GM18867 (cell line): ENCODE data around the gene SCN10A.

Experiments
- ATAC-seq: cut with Tn5 transposase; IDR thresholded peaks from one replicate; pipeline ENCODE4 v1.9.1; 2021; ENCODE audit warnings: mild to moderate bottlenecking, moderate library complexity; ENCODE audit not compliant: unreplicated experiment

The SCN10A gene

DNA sequence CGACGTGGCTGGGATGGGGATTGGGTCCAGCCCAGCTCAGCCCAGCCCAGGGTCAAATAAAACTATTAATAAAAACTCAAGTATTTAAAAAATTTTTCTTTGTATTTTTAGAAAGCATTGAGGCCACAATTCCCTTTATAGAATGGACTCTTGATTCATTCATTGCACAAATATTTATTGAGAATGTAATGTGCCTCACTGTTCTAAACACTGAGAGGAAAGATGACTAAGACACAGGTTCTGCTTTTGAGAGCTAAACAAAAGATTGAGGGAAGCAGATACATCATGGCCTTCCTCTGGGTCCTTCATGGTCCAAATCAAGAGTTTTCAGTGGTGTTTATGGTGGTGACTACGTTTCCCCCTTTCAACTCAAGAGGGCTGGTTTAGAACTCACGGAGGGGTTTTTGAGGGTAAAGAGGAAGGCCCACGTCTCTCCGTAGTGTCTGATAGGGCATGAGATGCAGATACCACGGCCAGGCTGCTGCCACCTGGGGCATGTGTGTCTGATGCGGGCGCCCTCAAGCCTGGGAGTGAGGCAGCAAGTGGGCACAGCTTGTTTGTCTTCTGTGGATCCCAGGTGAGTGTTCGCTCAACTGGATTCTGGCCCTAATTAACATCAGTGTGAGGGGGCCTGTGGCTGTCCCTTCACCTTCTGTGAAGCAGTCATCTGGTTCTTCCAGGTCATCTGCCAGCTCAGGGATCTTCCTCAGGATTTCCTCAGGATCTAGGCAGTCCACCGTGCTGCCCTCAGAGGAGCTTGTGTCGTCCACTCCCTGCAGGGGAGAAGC is 93.0 kb downstream of the SCN10A start:
- ATAC-seq, result no peak

DNA sequence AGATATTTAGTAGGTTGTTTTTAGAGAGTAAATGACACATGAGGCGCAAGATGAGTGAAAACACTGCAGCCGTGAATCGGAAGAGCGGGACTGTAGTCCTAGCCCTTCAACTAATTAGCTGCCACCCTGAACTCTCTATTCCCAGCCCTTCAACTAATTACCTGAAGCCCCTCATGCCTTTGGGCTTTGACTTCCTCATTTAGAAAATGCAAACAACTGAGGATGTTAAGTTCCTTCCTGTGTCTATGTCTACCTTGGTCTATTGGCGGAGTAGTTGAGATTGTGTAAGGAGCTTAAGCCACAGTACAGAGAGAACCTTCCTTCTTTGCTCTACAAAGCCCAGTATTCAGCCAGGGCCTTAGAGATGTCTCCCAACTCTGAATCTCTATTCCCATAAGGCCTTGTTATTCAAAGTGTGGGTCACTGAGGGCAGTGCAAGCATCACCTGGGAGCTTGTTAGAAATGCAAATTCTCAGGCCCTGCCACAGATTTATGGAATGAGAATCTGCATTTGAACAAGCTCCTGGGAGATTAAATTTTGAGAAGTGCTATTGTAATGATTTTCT is 94.7 kb downstream of the SCN10A start:
- ATAC-seq, result no peak

DNA sequence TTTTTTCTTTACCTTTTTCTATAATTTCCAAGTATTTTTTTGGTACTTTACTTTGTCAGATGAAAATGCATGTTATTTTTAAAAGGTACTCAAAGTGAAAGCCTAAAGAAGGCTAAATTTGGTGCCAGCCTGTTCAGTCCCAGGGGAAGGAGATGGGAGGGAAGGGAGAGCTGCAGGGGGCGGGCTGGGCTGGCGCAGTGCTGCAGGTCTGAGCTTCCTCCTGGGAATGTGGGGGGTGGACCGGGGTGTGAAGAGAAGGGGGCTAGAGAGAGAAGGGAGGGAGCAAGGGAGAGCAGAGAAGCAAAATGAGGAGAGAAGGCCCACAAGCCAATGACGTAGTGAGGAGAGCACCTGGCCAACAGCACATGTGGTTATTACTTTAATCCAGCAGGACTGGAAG is 95.6 kb downstream of the SCN10A start:
- ATAC-seq, result no peak

DNA sequence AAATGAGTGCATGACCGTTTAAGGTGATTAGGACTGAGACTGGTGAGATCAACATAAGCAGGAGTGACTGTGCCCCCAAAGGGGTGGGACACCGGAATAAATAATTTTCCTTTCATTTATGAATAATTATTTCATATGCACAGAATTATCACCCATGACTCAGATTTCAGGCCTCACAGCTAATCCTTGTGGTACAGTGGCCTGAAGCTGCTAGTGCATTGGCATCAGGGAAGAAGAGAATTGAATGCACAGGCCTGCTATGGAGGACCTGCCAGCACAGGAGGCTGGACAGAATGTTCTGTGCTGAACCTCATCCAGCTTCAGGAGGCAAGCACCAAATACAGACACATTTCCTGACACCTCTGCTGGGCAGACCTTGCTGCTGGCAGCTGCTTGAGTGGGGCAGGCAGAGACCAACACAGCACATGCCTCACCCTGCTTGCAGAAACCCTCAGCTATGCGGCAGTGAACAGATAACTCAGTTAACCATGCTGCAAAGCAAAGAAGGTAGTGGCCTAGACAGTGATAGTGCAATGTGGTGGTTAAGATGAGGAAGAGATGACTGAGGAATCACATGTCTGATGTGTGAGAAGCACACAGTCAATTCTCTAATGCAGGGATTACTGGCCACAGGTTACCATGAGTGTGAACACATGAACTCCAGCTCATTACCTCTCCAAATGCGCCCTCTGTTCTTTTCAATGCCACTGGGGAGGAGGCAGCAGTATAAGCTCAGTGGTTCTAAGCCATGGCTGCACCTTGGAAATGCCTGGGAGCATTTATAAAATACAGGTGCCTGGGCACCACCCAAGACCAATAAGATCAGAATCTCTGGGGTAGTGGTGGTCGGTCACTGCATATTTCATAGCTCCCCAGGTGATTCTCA is 98.4 kb downstream of the SCN10A start:
- no peak for ATAC-seq

DNA sequence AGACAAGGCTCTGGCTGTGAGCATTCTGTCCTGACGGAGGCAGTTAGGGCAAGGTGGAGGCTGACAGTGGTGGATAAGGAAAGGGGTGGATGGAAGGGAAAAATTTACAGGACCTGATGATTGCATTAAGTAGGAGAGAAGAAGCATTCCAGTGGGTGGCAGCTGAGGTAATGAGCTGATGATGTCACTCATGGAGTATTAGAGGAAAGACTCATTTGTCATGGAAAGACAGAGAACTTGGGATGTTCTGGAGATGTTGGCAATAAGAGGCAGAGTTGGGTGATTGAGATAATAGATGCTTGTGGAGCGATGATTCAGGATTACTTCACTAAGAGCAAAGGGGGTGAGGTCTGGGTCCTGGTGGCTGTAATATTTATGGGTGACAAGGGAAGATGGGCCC is 102.9 kb downstream of the SCN10A start:
- no peak for ATAC-seq

DNA sequence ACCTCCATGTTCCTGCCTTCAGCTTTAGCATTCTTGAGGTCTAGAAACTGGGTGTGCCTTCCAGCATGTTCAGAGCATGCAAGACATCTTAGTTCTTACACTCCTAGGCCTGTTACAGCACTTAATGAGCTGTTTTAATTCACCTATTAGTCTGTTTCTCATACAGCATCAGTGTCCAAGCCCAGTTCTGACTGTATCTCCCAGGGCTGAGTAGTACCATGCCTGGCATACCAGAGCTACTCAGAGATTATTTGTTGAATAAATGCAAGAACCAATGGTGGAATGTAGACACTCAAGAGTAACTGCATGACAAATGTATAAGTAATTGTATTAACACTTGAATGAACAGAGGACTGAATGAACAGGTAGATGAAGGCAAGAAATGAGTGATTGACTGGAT is 104.7 kb downstream of the SCN10A start:
- ATAC-seq, result no peak

DNA sequence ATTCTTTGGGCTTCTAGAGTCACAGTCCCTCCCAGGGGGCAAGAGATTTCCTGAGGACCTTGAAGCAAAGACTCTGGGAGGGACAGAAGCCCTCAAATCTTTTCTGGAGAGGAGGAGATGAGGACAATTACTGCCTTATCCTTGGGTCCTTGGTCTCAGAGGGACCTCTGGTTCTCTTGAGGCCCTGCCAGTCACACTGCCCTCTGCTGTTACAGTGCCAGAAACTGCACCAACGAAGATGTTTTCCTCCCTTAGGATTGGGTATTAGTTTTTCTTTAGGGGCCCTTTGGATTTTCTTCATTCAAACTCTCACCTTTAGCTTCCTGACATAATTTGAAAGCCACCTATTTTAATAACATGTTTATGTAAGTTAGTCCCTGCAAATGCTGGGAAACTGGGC is 108.3 kb downstream of the SCN10A start:
- no peak for ATAC-seq

DNA sequence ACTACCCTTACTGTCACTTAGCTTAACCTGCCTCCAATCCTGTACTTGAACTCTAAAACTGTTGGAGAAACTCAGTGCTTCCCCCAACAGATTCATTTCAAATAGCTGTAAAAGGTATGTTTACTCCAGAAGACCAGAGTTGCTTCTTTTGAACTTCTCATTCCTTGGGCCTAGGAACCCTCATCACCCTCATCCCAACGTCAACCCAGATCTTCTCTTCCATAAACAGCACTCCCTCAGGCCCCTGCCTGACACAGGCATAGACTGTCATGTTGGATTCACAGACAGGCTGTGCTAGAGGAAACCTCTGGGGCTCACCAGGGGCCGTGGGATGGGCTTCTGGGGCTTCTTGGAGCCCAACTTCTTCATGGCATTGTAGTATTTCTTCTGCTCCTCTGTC is 109.1 kb downstream of the SCN10A start:
- ATAC-seq, result no peak

DNA sequence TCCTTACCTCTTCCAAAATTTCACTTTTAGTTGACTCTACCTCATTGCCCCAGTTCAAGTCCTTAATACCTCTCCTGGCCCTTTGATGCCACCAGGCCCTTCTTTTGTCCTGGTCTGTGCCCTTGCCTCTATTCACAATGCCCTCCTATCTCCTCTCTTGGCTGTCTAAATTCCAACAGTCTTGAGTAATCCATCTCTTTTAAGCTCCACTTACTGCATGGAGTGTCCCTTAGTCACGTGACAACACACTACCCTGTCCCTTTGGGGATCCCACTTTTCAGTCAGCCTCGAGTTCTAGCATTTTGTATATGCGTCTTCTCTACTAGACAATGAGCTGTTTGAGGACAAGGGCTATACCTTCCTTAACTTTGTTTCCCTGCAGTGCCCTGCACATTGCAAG is 113.8 kb downstream of the SCN10A start:
- no peak for ATAC-seq

DNA sequence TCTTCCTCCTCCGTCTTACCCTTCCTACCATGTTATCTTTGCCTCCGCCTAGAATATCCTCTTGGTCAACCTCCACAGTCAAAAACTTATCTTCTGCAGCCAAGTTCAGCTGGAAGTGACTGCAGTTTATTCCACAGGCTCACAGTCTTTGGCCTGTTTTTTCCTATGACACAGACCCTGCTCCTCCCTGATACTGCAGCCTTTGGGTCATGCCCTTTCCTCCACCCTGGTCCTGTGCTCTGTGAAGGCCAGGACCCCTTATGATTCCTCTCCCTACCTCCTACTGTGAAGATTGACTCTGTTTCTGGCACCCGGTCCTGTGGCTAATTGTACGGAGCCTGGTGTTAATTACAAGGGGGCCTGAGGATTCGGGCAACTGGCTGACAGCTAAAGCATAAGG is 117.3 kb downstream of the SCN10A start:
- ATAC-seq, result no peak

DNA sequence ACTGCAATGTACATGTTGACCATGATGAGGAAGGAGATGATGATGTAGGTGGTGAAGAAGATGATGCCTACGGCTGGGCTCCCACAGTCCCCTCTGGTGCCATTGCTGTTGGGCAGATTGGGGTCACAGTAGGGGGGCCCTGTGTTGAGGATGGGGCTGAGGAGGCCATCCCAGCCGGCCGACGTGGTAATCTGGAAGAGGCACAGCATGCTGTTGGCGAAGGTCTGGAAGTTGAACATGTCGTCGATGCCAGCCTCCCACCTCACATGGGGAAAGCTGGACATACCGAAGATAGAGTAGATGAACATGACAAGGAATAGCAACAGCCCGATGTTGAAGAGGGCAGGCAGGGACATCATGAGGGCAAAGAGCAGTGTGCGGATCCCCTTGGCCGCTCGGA is 118.0 kb downstream of the SCN10A start:
- no peak for ATAC-seq

DNA sequence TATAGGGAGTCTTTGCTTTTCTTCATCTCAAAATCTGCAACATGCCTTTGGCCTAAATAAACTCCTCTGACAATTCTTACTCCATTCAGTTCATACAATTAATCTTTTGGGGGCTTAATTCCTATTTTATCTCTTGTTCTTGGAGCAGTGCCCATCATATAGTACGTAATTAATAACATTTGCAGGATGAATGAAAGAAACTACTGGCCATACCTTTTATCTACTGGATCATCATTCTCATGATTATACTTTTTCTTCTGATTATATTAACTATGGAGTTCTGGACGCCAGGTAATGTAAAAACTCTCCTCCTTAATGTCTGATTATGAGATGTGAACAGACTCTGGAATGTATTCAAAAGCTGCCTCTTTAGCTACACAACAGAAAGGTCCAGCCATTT is 120.0 kb downstream of the SCN10A start:
- no peak for ATAC-seq

DNA sequence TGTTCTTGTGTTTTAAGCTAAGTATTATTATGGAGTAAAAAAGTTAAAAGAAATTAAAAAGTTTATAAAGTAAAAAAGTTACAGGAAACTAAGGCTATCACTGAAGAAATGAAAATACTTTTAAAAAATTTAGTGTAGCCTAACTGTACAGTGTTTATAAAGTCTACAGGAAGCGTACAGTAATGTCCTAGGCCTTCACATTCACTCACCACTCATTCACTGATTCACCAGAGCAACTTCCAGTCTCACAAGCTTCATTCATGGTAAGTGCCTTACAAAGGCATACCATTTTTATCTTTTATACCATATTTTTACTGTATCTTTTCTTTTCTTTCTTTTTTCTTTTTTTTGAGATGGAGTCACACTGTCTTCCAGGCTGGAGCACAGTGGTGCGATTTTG is 125.8 kb downstream of the SCN10A start:
- no peak for ATAC-seq

DNA sequence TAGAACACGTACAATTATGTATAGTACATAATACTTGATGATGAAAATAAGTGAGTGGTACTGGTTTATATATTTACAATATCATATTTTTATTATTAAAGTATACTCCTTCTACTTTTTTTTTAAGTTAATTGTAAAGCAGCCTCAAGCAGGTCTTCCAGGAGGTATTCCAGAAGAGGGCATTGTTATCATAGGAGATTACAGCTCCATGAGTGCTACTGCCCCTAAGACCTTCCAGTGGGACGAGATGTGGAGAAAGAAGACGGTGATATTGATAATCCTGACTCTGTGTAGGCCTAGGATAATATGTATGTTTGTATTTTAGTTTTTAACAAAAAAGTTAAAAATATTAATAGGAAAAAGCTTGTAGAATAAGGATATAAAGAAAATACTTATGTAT is 126.2 kb downstream of the SCN10A start:
- ATAC-seq, result no peak

DNA sequence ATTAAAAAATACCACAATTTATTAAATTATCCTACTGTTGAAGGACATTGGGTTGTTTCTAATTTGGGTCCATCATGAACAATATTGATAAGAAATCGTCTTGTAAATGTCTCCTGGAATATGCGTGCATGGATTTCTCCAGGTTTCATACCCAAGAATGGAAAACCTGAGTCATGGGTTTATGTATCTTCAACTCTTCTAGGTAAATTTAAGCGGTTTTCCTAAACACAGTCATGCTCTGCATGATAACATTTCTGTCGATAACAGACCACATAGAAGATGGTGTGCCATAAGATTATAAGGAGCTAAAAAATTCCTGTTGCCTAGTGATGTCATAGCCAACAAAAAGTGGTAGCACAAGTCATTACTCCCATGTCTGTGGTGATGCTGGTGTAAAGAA is 126.7 kb downstream of the SCN10A start:
- ATAC-seq, result no peak

DNA sequence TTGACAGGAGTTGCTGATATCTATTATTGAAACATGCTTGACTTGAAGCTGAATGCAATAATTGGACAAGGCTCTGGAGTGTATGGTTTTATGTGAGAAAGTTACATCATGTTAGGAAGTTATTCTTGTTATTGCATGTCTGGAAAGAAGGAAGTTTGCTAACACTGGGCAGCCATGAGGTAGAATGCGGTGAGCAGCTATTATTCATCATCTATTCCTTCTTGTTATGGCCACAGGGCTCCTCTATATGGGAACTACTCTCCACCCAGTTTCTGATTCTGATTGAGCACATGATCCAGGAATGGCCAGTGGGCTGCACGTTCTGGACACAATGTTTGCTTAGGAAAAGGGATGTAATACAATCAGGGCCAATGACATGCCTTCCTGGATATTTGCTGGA is 128.7 kb downstream of the SCN10A start:
- no peak for ATAC-seq

DNA sequence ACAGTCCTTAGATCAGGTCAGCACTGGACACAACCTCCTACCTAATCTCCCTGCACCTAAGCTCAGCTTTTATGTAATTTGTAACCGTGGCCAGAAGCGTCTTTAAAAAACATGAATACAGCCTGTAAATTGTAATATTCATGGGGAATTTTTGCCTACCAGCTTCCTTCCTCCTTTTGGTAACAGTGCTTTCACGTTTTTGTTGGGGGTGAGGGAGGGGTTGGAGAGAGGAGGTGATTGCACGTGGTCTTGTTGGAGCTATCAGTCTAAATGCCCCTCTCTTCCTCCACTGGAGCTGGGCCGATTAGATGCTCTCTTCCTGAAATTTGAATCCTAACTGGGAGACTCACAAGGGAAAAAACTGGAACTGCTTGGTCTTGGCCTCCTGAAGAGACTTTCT is 131.5 kb downstream of the SCN10A start:
- no peak for ATAC-seq

DNA sequence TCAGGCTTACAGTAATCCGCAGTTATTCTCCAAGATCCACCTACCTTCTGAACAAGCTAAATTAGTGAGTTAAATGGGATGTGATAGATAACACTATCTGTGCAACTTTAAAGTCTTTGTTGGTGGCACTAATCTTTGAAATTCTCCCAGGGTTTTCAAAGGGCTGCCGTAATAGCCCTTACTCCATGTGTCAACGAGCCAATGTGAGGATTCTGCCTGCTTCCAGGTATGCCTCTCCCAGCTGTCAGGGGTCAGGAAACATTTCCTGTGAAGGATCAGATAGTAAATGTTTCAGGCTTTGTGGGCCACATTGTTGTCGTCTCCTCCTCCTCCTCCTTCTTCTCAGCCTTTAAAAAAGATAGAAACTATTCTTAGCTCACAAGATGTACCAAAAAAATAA is 146.3 kb downstream of the SCN10A start:
- ATAC-seq, result no peak

DNA sequence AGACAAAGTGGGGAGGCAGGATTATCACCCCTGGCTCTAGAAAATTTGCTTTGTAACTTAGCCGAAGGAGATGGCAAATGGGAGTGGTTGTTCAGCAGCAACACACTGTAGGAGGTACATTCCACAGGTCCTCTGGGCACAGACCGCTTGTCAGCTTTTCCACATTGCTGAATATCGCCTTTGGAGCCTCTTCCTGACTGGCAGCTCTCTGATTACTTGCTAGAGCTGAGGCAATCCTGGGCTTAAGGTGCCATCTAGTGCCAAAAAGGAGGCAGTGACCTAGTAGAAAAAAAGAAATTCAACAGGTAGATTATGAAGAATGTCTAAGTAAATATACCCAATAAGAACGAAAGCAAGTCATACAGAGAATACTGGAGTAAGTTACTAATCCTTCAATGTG is 153.5 kb downstream of the SCN10A start:
- no peak for ATAC-seq

DNA sequence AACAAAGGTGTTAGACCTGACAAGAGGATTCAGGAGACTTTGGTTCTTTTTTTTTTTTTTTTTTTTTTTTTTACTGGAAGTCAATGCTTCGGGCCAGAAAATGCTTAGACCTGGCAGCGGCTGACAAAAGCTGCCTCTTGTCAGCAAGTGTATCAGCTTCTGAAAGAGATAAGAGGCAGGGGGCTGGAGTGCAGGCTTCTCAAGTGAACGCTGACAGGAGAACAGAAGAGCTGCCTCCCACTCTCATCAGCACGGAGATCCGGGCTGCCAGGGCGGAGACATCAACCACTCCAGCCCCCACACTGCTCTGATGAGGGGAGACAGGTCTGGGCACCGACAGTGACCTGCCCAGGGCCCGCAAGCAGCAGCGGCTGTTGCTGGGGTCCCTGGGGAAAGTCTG is 157.2 kb downstream of the SCN10A start:
- no peak for ATAC-seq

DNA sequence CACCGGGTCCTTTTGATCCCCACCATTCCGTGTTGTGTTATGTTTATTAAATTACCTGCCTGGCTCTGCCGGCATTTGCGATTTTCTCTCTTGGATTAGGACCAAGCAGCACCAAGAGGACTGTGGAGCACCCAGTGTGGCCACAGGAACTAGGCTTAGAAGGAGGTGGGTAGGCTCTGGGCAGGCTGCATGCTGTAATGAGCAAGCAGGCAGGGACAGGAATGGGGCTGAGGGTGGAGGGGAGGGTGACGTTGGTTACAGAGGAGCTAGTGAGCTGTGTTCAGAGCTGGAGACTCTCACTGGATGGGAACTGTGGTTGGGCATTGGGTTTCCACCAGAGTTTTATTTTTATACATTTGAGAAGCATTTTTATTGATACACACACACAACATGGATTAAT is 158.6 kb downstream of the SCN10A start:
- no peak for ATAC-seq

DNA sequence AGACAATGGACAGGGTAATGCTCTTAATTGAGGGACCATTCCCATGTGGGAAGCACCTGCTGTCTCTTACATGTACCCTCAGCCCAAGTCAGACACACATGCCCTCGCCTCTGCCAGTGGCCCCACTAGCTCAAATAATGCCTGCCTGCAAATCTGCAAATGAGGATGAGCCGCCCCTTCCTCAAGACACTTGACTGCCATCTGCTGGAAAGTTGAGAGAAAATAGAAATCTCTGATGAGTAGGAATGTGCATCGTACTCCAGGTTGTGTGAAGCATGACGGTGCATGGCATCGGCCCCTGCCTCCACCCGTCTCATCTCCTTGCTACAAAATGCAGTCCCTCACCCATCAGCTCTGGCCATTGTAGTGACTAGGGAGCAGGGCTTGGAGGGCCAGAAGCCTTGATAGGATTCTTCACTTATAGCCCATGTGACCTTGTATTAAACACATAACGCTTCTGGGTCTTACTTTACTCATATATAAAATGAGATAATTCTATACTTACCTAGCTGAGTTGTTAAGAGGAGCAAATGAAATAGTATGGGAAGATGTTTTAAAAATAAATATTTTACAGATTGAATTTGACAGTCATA is 160.2 kb downstream of the SCN10A start:
- ATAC-seq, result no peak
